Right hindlimb (tissue), 1 donor: Measurements from ENCODE around the gene GPI.

Source experiments
- DNase-seq: peaks from one replicate; pipeline ENCODE4 v3.0.0-alpha.2; 2018

The GPI gene

DNA sequence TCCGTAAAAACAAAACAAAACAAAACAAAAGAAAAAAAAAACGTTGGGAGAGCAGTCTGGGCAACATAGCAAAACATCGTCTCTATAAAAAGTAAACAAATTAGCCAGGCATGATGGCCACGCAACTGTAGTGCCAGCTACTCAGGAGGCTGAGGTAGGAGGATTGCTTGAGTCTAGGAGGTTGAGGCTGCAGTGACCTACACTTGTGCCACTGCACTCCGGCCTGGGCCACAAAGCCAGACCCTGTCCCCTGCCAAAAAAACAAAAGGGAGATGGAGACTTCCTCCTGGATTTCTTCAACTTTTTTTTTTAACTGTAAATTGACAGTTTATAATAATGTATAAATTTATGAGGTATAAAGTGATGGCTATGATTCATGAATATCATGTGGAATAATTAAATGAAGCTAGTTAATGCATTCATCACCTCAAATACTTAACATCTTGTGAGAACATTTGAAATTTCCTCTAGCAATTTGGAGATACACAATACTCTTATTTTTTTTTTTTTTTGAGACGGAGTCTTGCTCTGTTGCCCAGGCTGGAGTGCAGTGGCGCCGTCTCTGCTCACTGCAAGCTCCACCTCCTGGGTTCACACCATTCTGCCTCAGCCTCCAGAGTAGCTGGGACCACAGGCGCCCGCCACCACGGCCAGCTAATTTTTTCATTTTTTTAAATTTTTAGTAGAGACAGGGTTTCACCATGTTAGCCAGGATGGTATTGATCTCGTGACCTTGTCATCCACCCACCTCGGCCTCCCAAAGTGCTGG, 41.1 kb downstream of the GPI start:
- no peak for DNase-seq

DNA sequence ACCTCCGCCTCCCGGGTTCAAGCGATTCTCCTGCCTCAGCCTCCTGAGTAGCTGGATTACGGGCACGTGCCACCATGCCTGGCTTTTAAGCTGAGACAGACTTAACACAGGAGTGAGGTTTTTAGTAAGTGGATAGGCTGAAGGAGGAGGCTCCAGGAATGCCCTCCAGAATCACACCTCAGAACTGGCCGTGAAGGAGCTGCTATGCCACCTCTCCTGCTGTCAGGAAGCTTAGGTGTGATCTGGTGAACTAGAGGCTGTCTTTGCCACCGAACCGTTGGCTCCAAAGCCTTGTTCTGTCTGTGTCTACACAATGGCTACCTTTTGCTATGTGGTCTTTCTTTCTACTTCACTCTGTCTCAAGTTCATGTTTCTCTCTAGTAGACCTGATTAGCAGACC, 43.4 kb downstream of the GPI start:
- no peak for DNase-seq

DNA sequence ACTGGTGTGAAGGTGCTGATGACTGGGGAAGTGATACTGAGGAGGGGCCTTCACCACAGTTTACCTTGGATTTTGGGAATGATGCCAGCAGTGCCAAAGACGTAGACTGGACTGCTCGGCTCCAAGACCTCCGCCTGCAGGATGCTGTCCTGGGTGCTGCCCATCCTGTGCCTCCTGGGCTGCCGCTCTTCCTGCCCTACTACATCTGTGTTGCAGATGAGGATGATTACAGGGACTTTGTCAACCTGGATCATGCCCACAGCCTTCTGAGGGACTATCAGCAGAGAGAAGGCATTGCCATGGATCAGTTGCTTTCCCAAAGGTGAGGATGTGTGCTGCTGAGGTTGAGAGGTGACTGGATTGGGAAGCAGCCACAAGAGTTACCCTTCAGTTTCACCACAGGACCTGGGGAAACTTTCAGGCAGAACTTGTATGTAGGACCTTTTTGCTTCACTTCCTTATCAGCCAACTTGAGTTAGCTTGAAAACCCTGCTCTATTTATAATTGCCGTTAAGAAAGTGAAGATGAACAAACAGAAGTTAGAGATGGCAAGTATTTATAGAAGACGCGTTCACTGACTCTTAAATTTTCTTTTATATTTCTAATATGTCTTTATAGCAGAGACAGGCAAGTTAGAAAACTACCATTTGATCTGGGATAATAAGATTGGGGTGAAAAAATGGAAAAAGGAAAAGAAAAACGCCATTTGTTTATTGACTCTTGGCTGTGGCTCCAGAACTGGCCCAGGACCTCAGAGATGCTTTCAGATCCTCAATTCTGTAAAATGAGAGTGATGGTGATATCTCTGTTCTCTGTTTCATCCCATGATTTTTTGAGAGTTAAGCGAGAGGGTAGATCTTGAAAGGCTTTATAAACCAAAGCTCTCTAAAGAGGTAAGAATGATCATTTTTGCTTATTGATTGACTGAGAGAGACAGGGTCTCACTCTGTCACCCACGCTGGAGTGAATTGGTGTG, 44.5 kb downstream of the GPI start:
- no peak for DNase-seq

DNA sequence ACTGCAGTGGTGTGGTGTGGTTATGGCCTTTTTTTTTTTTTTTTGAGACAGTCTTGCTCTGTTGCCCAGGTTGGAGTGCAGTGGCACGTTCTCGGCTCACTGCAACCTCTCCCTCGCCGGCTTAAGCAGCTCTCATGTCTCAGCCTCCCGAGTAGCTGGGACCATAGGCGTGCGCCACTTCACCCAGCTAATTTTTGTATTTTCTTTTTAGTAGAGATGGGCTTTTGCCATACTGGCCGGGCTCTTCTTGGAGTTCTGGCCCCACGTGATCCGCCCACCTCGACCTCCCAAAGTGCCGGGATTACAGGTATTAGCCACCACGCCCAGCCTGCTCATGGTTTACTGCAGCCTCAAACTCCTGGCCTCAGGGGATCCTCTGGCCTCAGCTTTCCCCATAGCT, 46.2 kb downstream of the GPI start:
- DNase-seq = no peak

DNA sequence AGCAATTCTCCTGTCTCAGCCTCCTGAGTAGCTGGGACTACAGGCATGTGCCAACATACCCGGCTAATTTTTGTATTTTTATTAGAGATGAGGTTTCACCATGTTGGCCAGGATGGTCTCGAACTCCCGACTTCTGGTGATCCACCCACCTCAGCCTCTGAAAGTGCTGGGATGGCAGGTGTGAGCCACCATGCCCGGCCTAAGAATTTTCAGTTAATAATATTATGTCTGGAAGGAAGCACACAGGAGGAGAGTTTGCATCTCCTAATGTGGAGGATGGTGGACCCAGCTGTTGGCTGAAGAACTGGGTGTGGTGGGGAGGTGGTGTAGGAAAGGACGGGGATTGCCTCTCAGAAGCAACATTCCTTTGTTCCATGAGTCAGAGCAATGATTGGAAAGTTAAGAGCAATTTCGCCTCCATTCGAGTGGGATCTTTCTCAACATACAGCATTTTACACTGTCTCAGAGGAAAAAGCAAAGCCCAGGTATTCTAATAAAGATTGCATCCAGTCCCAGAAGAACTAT, 51.1 kb downstream of the GPI start:
- no peak for DNase-seq

DNA sequence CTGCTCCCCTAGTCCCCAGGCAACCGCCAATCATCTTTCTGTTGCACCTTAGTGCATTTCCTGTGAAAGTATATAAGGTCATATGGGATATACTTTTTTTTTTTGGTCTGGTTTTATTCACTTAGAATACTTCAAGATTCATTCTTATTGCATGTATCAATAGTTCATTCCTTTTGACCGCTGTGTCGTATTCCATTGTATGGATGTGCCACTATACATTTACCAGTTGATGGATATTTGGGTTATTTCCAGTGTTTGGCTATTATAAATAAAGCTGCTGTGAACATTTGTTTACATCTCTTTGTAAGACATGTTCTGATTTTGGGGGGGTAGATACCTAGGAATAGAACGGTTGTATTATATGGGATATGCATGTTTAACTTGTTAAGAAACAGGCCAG, 53.3 kb downstream of the GPI start:
- no peak for DNase-seq

DNA sequence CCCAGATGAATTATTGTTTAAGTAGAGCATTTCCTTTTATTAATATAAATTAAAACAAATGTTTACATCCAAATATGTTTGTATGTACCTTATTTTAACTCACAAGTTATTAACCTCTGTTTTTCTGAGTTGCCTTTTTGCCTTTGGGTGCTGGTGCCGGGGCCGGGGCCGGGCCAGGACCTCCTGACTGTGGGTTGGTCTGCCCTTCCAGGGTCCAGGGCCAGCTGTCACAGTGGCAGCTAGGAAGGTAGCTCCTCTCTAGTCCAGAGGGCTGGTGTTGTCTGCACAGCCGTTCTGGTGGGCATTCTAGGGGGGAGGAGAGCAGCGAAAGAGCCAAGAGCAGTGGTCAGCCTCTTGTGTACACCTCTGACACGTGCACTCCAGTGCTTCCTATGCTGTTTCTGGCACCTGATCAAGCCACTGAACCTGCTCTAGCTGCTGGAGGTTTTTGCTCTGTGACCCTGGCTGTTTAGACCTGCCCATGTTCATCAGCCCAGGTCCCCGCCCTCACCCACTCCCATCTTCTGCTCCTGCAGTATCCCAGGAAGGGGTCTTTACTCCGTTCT, 61.2 kb downstream of the GPI start:
- DNase-seq = no peak

DNA sequence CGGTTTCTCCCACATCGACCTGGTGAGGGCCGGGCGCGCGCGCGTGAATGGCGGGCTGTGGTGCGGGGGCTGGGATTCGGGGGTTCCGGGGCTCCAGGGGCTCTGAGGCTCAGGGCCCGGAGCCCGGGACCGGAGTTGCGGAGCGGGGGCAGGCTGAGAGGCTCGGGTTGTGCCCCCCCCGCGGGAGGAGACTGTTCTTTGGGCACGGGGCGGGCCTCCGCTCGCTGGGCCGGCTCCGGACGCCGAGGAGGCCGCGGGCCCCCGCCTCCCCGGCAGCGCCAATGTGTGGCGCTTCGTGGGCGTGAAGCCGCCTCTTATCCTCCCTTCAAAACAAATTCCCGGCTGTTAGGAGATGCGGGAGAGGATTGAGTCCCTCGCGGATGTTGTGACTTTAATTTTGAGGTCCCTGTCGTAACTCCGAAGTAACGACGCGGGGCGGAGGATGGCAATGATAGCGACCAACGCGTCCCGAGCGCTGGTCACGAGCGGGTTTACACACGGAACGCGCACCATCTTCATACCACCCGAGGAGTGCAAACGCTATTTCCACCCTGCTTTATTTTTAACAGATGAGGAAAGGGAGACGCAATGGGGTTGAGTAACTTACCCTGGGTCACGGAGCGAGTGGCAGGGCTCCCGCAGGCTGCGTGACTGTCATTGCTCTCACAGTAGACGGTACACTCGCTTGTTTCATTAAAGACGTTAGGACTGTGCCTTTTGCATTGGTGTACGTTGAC, 63.7 kb downstream of the GPI start:
- peak; percentile 21 for DNase-seq

DNA sequence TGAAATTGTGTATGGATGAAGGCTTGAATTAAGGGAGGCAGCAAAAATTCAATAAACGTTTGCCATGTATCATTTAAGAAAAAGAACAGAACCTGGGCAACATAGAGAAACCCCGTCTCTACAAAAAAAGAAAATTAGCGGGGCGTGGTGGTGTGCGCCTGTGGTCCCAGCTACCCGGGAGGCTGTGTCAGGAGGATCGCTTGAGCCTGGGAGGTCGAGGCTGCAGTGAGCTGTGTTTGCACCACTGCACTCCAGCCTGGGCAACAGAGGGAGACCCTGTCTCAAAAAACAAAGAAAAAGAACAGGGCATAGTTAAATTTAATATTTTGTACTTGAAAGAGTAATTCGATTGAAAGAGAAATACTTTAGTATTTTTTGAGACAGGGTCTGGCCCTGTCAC, 64.6 kb downstream of the GPI start:
- no peak for DNase-seq

DNA sequence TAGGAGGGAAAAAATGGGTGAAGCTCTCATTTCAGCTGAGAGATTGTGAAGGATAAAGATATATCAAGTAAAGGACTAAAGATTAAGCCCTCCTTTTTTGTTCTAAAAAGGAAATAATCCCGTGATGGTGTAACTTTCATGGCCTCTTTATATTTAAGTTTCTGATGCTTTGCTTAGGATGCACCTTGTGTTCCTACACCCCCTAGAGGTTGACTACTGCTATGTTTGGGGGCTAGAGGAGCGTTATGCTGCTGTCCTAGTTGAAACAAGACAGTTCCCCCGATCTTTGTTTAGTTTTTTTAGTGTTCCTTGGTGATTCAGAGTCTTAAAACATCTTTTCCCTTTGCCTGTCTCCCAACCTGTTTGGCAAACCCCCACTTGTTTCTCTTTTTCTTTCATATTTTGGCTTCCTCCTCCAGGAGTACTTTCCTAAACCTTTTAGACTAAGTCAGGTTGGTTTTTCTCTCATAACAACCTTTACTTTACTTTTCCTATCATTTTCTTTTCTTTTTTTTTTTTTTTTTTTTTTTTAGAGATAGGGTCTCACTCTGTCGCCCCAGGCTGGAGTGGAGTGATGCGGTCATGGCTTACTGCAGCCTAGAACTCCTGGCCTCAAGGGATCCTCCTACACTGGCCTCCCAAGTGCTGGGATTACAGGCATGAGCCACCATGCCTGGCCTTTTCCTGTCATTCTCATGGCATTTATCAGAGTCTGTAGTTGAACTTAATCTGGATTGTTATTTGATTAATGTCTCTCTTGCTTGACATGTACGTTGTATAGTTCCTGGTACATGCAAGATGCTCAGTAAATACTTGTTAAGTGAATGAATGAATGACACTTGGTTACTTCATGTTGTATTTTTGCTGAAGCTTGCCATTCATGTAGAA, 66.0 kb downstream of the GPI start:
- no peak for DNase-seq

DNA sequence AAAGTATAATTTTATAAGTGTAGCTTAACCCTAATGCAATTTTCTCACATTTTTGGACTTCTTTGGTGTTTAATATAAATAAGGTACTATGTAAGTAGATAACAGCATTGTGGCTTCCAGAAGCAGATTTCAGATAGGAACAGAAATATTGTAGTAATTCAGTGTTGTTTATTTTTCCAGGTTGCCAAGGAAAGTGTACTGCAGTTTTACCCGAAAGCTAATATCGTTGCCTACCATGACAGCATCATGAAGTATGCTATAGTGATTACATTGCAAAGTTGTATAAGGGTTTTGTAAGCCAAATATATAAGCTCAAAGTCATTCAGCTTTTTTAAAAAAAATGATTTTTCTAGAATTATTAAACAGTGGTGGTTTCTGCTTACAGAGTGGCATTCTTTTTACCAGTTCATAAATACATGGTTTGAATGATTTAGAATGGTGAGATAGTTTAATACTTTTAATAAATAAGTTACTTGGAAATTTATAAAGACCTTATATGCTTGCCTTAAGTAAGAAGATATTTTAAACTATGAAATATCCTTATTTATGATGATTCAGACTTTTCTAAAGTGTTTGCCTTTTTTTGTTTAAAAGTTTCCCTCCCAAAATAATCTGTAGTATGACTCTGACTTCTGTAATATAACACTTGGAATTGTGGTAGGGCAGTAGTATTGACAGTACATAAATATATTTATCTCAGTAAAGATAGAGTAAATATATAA, 66.8 kb downstream of the GPI start:
- no peak for DNase-seq

DNA sequence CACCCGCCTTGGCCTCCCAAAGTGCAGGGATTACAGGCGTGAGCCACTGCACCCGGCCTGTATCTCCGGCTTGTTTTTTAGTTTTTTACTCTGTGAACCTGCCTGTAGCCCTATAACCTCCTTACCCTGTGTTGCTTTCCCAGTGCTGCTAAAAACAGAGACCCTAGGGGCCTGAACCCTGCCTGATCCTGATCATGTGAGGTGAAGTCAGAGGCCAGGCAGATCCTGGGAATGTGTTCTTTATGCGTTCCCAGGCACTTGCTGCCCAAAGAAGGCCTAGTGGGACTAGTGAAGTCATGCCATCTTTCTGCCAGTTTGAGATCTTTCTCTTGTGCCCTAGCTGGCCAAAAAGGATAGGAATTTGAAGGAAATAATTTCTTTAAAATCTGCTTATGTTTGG, 67.8 kb downstream of the GPI start:
- DNase-seq = no peak

DNA sequence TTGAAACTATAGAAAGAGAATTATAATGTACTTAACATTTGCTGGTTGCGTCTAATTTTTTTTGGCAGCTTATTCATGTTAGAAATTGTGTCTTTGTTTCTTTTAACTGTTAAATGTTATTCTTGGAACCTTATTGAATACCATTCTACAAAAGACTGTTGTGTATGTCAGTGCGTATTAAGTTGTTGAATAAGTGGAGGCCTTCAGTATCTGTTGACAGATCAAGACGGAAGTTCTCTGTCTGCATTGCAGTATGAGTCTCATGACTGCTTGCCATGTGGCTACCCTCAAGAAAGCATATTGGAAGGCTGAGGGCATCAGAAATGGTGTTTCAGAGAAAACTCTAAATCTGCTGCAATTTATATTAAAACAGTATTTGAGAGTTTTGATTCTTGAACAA, 71.7 kb downstream of the GPI start:
- DNase-seq = no peak

DNA sequence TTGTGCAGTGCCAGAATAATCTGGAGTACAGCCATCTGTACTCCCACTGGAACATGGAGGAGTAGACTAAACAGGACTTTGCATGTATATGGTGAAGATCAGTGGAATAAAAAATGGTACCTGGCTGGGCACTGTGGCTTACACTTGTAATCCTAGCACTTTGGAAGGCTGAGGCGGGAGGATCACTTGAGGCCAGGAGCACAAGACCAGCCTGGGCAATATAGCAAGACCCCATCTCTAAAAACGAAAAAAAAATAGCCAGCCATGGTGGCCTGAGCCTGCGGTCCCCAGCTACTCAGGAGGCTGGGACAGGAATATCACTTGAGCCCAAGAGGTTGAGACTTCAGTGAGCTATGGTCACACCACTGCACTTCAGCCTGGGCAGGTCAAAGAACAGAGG, 83.2 kb downstream of the GPI start:
- DNase-seq = no peak
